ENCODE data around the gene HSD17B1. TPM values are rescaled to one million over a fixed set of nuclear protein-coding genes. Genes with fewer than 3 reads are reported as not detected.

HSD17B1 gene
- total RNA-seq, 1 experiment from 2014 or later: 2.3 TPM

- Histone ChIP-seq H3K9me3 (no peaks in the 10 kb centered on the region), H3K36me3 (ENCODE audit: control insufficient read depth, insufficient read depth, low read length) (no peaks in the 10 kb centered on the region), H3K27me3 (replicated peaks; ENCODE audit: control insufficient read depth, insufficient read depth, low read length) (no peaks in the 10 kb centered on the region), H3K4me1 (peaks cover 31% of the 10 kb centered on the region), H3K4me3 (ENCODE audit: low read depth, low read length) (no peak overlapping the region)
- Mint-ChIP-seq H3K27ac (ENCODE audit: unreplicated experiment) (no peak overlapping the region), H3K9me3 (ENCODE audit: unreplicated experiment) (no peaks in the 10 kb centered on the region), H3K36me3 (ENCODE audit: insufficient read depth, unreplicated experiment) (peaks cover 12% of the 10 kb centered on the region), H3K4me3 (ENCODE audit: unreplicated experiment) (no peak overlapping the region), H3K27me3 (ENCODE audit: insufficient read depth, unreplicated experiment) (no peaks in the 10 kb centered on the region), H3K4me1 (ENCODE audit: low read depth, unreplicated experiment) (peaks cover 42% of the 10 kb centered on the region)
- no TSS peak for BruUV-seq (replicated peaks)
- intact Hi-C loops (cut with micrococcal nuclease; ENCODE audit: unreplicated experiment): no loop called here
- no peak for TF ChIP-seq CTCF (IDR thresholded peaks at IDR 0.05; ENCODE audit: insufficient read depth in 1 of 2, low read depth in 1 of 2, low read length in 1 of 2, severe bottlenecking in 1 of 2, unreplicated experiment in 1 of 2)
- DNase-seq: no peak
- ChIA-PET POLR2A (no interaction called here), CTCF (interaction anchor here (0.7 kb wide), 3 partner anchors 50 to 233 kb away, joined by 3 to 4 read pairs (median 4); no protein-coding TSS in a partner anchor)
Observed at GRCh38 chr17:42529061-42529460, 23.7 kb upstream of the HSD17B1 start.

GRCh38 chr17:42530952-42531454 lies 21.7 kb upstream of the HSD17B1 start:
- CTCF ChIA-PET: interaction anchor here (1.2 to 1.3 kb wide), 2 partner anchors 13 to 47 kb away, joined by 6 to 8 read pairs; no protein-coding TSS in a partner anchor
- intact Hi-C loops (cut with micrococcal nuclease; ENCODE audit: unreplicated experiment): loop anchor here (2.0 to 5.0 kb wide), 2 partner anchors 46 to 72 kb away; partner anchors contain the start of genes ATP6V0A1 and PSMC3IP
- TF ChIP-seq CTCF (IDR thresholded peaks at IDR 0.05; ENCODE audit: insufficient read depth in 1 of 2, low read depth in 1 of 2, low read length in 1 of 2, severe bottlenecking in 1 of 2, unreplicated experiment in 1 of 2): no peak
- Histone ChIP-seq H3K36me3 (ENCODE audit: control insufficient read depth, insufficient read depth, low read length) (no peaks in the 10 kb centered on the region), H3K4me3 (ENCODE audit: low read depth, low read length) (no peak overlapping the region), H3K27me3 (replicated peaks; ENCODE audit: control insufficient read depth, insufficient read depth, low read length) (no peaks in the 10 kb centered on the region), H3K9me3 (no peaks in the 10 kb centered on the region), H3K4me1 (peaks cover 40% of the 10 kb centered on the region)
- Mint-ChIP-seq H3K4me3 (ENCODE audit: unreplicated experiment) (peak overlapping the region; percentile 92), H3K27ac (ENCODE audit: unreplicated experiment) (peak overlapping the region; percentile 93), H3K27me3 (ENCODE audit: insufficient read depth, unreplicated experiment) (no peaks in the 10 kb centered on the region), H3K36me3 (ENCODE audit: insufficient read depth, unreplicated experiment) (peaks cover 12% of the 10 kb centered on the region), H3K9me3 (ENCODE audit: unreplicated experiment) (no peaks in the 10 kb centered on the region), H3K4me1 (ENCODE audit: low read depth, unreplicated experiment) (peaks cover 43% of the 10 kb centered on the region)
- peak; percentile 58 to 74 for DNase-seq
- BruUV-seq (replicated peaks): no TSS peak
- POLR2A ChIA-PET: interaction anchor here (1.6 kb wide), 1 partner anchor 143 kb away, joined by 6 read pairs; the partner anchor contains the start of gene STAT3

- H3K4me3 ChIP-seq (ENCODE audit: low read depth, low read length): peak overlapping the region; percentile 58
- peak overlapping the region; percentile 93 for H3K27ac Mint-ChIP-seq (ENCODE audit: unreplicated experiment)
- no peaks in the 10 kb centered on the region for H3K9me3 ChIP-seq
- ChIA-PET POLR2A (interaction anchor here (0.6 to 1.6 kb wide), 7 partner anchors 9 to 143 kb away, joined by 3 to 6 read pairs (median 4); partner anchors contain the start of genes CAVIN1 and STAT3), CTCF (interaction anchor here (0.6 to 0.8 kb wide), 2 partner anchors 143 to 232 kb away, joined by 4 to 5 read pairs; no protein-coding TSS in a partner anchor)
- H3K36me3 Mint-ChIP-seq (ENCODE audit: insufficient read depth, unreplicated experiment): peaks cover 12% of the 10 kb centered on the region
- peaks cover 40% of the 10 kb centered on the region for H3K4me1 ChIP-seq
- no peaks in the 10 kb centered on the region for H3K27me3 Mint-ChIP-seq (ENCODE audit: insufficient read depth, unreplicated experiment)
- BruUV-seq (replicated peaks): no TSS peak
- no peaks in the 10 kb centered on the region for H3K27me3 ChIP-seq (replicated peaks; ENCODE audit: control insufficient read depth, insufficient read depth, low read length)
- peak overlapping the region; percentile 92 for H3K4me3 Mint-ChIP-seq (ENCODE audit: unreplicated experiment)
- peak; percentile 40 to 64 for TF ChIP-seq CTCF (IDR thresholded peaks at IDR 0.05; ENCODE audit: insufficient read depth in 1 of 2, low read depth in 1 of 2, low read length in 1 of 2, severe bottlenecking in 1 of 2, unreplicated experiment in 1 of 2)
- DNase-seq: peak; percentile 90 to 91
- H3K4me1 Mint-ChIP-seq (ENCODE audit: low read depth, unreplicated experiment): peaks cover 43% of the 10 kb centered on the region
- no peaks in the 10 kb centered on the region for H3K36me3 ChIP-seq (ENCODE audit: control insufficient read depth, insufficient read depth, low read length)
- H3K9me3 Mint-ChIP-seq (ENCODE audit: unreplicated experiment): no peaks in the 10 kb centered on the region
- intact Hi-C loops (cut with micrococcal nuclease; ENCODE audit: unreplicated experiment): loop anchor here (2.0 to 5.0 kb wide), 2 partner anchors 46 to 73 kb away; partner anchors contain the start of genes ATP6V0A1 and PSMC3IP
Observed at GRCh38 chr17:42531455-42532354, 21.0 kb upstream of the HSD17B1 start.
